ENCODE measurements around the gene ORAI1. TPM values are rescaled to one million over a fixed set of nuclear protein-coding genes. Genes with fewer than 3 reads are reported as not detected.
A peak's percentile ranks its signal among the peaks of the same experiment; 100 is the strongest.

ORAI1 gene
- total RNA-seq, 3 donors from 2014 or later, result 6.0 to 12.5 (median 6.7) TPM

- no peak overlapping the region for H3K27ac ChIP-seq
- no peaks in the 10 kb centered on the region for H3K36me3 ChIP-seq
- intact Hi-C loops (cut with DNase I; ENCODE audit: low total_unique reads), result loop anchor here (1.0 kb wide), 1 partner anchor 105 kb away; no protein-coding TSS in a partner anchor
- H3K4me1 ChIP-seq, result peaks cover 0 to 3% of the 10 kb centered on the region in 2 donors
- DNase-seq (ENCODE audit: low spot score in 2 of 2), result no peak
- no peaks in the 10 kb centered on the region for H3K27me3 ChIP-seq
- H3K4me3 ChIP-seq, result no peak overlapping the region
- TF ChIP-seq POLR2A (IDR thresholded peaks at IDR 0.05) (no peak), POLR2AphosphoS5 (IDR thresholded peaks at IDR 0.05) (no peak)
- TF ChIP-seq, protein P1, sequence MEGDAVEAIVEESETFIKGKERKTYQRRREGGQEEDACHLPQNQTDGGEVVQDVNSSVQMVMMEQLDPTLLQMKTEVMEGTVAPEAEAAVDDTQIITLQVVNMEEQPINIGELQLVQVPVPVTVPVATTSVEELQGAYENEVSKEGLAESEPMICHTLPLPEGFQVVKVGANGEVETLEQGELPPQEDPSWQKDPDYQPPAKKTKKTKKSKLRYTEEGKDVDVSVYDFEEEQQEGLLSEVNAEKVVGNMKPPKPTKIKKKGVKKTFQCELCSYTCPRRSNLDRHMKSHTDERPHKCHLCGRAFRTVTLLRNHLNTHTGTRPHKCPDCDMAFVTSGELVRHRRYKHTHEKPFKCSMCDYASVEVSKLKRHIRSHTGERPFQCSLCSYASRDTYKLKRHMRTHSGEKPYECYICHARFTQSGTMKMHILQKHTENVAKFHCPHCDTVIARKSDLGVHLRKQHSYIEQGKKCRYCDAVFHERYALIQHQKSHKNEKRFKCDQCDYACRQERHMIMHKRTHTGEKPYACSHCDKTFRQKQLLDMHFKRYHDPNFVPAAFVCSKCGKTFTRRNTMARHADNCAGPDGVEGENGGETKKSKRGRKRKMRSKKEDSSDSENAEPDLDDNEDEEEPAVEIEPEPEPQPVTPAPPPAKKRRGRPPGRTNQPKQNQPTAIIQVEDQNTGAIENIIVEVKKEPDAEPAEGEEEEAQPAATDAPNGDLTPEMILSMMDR (IDR thresholded peaks at IDR 0.05), result no peak
- H3K9me3 ChIP-seq, result no peaks in the 10 kb centered on the region
Measured at GRCh38 chr12:121620333-121620891, 5.9 kb upstream of the ORAI1 start.

- Histone ChIP-seq H3K27me3 (no peaks in the 10 kb centered on the region), H3K36me3 (no peaks in the 10 kb centered on the region), H3K9me3 (no peaks in the 10 kb centered on the region), H3K27ac (peak overlapping the region; percentile 79 to 96), H3K4me1 (peaks cover 3% of the 10 kb centered on the region in 2 donors), H3K4me3 (peak overlapping the region; percentile 62 to 73 (median 67))
- intact Hi-C loops (cut with DNase I; ENCODE audit: low total_unique reads), result no loop called here
- DNase-seq (ENCODE audit: low spot score in 2 of 2), result peak; percentile 44 to 62
- no peak for TF ChIP-seq POLR2A (IDR thresholded peaks at IDR 0.05)
- peak in 1 of 3 donors; percentile 45 for TF ChIP-seq POLR2AphosphoS5 (IDR thresholded peaks at IDR 0.05)
- TF ChIP-seq, protein P1 (IDR thresholded peaks at IDR 0.05), result no peak
Measured at GRCh38 chr12:121626853-121627640, 717 bp downstream of the ORAI1 start.

DNA sequence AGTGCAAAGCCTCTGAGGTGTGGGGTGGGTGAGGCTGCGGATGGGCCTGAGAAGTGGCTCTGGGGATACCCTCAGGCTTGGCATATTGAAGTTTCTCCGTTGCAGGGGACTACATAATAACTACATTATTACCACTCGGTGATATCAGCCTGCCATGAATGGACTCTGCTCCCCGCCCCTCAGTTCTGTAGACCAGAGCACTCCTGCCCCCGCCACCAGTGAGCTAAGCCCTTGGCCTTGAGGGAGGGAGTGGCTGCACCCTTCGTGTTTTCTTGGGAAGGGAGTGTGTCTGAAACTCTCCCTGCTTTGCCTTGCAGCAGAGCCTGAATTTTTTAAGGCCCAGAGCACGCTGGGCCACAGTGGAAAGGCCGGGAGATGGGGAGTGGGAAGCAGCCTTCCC is 1.7 kb downstream of the ORAI1 start:
- no peaks in the 10 kb centered on the region for H3K27me3 ChIP-seq
- H3K9me3 ChIP-seq, result no peaks in the 10 kb centered on the region
- DNase-seq (ENCODE audit: low spot score in 2 of 2), result no peak
- H3K27ac ChIP-seq, result peak overlapping the region; percentile 79 to 96
- intact Hi-C loops (cut with DNase I; ENCODE audit: low total_unique reads), result no loop called here
- TF ChIP-seq, protein P1 (IDR thresholded peaks at IDR 0.05), result no peak
- TF ChIP-seq POLR2A (IDR thresholded peaks at IDR 0.05) (no peak), POLR2AphosphoS5 (IDR thresholded peaks at IDR 0.05) (no peak)
- H3K36me3 ChIP-seq, result no peaks in the 10 kb centered on the region
- H3K4me3 ChIP-seq, result peak overlapping the region; percentile 62 to 73 (median 67)
- H3K4me1 ChIP-seq, result peaks cover 3% of the 10 kb centered on the region in 2 donors

DNA sequence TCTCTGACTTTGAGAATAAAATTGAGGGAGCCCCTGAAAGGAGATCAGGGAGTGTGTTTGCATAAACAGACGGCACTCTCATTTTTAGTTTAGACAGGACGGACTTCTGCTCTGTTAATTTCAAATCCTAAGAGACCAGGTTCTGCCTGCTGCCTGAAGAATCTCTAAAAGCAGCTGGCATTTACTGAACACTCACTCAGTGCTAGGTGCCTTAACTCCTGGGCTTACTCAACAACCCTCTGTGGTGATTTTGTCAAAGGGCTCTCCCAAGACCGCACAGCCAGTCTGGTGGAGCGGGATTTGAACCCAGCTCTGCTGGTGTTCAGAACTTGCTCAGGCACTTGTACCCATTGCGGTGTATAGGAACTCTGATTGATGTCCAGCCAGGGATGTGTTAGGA is 2.2 kb downstream of the ORAI1 start:
- Histone ChIP-seq H3K9me3 (no peaks in the 10 kb centered on the region), H3K27me3 (no peaks in the 10 kb centered on the region), H3K27ac (peak overlapping the region in 1 of 2 donors; percentile 96), H3K4me3 (peak overlapping the region in 2 of 3 donors; percentile 67 to 73), H3K4me1 (peaks cover 3% of the 10 kb centered on the region in 2 donors), H3K36me3 (no peaks in the 10 kb centered on the region)
- no peak for DNase-seq (ENCODE audit: low spot score in 2 of 2)
- intact Hi-C loops (cut with DNase I; ENCODE audit: low total_unique reads), result no loop called here
- TF ChIP-seq POLR2AphosphoS5 (IDR thresholded peaks at IDR 0.05), result no peak
- TF ChIP-seq, protein P1 (IDR thresholded peaks at IDR 0.05), result no peak
- TF ChIP-seq POLR2A (IDR thresholded peaks at IDR 0.05), result no peak

GRCh38 chr12:121630791-121631355 is 4.5 kb downstream of the ORAI1 start:
- Histone ChIP-seq H3K4me1 (peaks cover 0 to 3% of the 10 kb centered on the region in 2 donors), H3K27me3 (no peaks in the 10 kb centered on the region)
- intact Hi-C loops (cut with DNase I; ENCODE audit: low total_unique reads), result no loop called here

More at GRCh38 chr12:121630791-121631355, 4.5 kb downstream of the ORAI1 start:
- Histone ChIP-seq H3K4me3 (no peak overlapping the region), H3K27ac (peak overlapping the region; percentile 48 to 50), H3K9me3 (no peaks in the 10 kb centered on the region), H3K36me3 (no peaks in the 10 kb centered on the region)
- no peak for DNase-seq (ENCODE audit: low spot score in 2 of 2)
- TF ChIP-seq, protein P1 (IDR thresholded peaks at IDR 0.05), result no peak
- no peak for TF ChIP-seq POLR2AphosphoS5 (IDR thresholded peaks at IDR 0.05)
- TF ChIP-seq POLR2A (IDR thresholded peaks at IDR 0.05), result no peak
